NCI-H146 treated with DMSO at 0.1 percent for 48 hours (cell line): Measurements from ENCODE around the gene APLF.
"Not testable (repeated sequence)": the region's sequence is repeated elsewhere in the genome, so short reads cannot be mapped to it uniquely, and the experiment has no call there.

ENCODE experiments used
- DNase-seq: peaks from one replicate; lab custom pipeline; 2025; ENCODE audit not compliant: unreplicated experiment; lab: John Stamatoyannopoulos, UW

APLF gene

DNA sequence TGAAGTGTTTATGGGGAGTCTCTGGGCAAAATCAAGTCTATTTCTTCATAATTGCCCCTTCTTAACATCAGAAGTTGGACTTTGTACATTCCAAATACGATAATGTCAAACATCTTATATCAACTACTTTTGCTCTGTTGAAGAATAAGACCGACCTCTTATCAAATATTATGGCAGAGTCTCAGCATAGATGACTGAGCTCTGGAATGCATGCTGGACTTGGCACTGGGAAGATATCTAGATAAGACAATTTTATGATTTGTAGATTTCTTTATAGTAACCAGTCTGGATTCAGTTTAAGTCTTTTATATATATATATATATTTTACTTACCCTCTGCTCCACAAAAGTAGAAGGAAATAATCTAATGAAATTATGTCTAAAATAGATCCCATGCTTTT is 8.2 kb downstream of the APLF start:
- DNase-seq = no peak

GRCh38 chr2:68476454-68476853 is 9.1 kb downstream of the APLF start:
- DNase-seq = no peak

DNA sequence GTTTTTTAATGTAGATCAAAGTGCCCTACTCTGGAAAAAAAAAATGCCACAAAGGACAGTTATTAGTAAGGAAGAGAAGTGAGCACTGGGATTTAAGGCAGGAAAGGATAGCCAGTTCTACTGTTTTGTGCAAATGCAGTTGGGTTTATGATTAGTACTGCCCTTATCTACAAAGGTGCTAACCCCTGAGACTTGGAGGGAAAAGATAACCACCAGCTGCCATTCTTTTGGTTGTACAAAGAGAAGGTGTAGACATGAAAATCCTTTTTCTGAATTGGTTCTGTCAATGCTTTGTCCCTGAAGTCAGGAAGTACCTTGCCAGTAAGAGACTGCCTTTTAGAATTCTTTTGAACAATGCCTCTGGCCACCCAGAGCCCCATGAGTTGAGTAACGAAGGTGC is 11.3 kb downstream of the APLF start:
- no peak for DNase-seq

DNA sequence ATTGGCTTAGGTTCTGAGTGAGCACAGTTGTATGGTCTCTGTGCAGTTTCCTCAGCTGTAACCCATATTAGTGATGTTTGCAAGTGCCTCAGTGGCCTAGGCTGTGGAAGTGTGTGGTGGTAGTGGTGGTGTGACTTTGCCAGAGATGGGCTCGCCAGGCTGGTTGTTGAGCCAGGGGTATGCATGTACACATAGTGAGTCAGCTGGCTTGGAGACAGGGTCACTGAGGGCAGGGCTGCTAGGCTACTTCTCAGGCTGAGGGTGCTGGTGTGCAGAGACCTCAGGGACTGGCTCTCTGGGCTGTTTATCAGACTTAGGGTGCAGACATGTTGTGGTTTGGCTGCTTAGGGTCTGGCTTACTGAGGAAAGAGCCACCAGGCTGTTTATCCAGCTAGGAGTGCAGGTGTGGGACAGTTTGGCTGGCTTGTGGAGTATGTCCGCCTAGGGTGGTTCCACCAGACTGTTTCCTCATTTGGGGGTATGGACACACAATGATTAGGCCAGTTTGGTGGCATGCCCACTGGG is 15.0 kb downstream of the APLF start:
- DNase-seq = no peak

GRCh38 chr2:68483011-68483410 is 15.6 kb downstream of the APLF start:
- DNase-seq = no peak

- peak; percentile 15 for DNase-seq
Measured at GRCh38 chr2:68487773-68488355, 20.5 kb downstream of the APLF start.

- DNase-seq = not testable (repeated sequence)
Measured at GRCh38 chr2:68488605-68489004, 21.2 kb downstream of the APLF start.

DNA sequence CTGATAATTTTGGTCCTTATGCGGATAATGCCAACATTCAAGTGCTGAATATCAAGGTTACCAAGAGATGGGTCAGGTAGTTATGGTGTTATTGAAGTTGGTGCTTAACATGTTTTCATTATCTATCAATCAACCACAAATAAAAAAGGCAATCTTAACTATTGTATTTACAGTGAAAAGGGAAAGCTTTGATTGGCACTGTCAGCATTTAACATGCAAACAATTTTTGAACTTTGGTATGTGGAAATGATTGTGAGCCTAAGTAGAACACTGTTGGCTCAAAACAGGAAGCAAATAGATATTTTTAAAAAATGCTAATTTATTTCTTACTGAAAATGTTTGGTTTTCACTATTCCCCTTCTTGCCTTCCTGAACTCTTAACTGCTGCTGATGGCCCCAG is 21.9 kb downstream of the APLF start:
- no peak for DNase-seq

DNA sequence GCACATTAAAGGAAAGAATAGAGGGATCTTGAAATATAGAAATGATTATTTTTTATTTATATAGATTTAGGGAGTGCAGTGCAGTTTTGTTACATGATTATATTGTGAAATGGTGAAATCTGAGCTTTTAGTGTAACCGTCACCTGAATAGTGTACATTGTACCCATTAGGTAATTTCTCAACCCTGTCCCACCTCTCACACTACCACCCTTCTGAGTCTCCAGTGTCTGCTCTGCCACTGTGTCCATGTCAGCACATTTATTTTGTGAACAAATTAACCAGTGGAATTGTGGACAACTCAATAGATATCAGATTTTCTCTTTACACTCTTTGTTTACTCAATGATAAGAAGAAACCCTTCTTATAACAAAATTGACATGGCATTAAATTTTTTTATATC is 24.2 kb downstream of the APLF start:
- no peak for DNase-seq

DNA sequence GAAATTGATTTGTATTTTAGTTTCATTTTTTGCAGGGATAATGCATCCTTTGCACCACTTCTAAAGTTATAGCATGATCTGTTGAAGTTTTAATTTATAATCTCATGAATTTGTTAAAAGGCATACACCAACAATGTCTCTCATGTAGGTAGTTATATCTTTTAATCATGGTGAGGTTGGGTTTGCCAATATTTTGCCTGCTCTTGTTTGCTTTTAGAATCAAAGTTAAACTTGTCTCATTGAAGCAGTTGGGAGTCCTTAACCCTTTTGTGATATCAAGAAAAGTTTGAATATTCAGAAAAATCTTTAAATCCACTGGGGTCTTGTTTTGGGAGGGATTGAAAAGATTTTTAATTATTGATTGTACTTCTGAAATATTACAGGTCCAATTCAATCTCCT is 31.7 kb downstream of the APLF start:
- DNase-seq = no peak

- DNase-seq = no peak
Measured at GRCh38 chr2:68500649-68501048, 33.3 kb downstream of the APLF start.

- DNase-seq = no peak
Measured at GRCh38 chr2:68501768-68502167, 34.4 kb downstream of the APLF start.

DNA sequence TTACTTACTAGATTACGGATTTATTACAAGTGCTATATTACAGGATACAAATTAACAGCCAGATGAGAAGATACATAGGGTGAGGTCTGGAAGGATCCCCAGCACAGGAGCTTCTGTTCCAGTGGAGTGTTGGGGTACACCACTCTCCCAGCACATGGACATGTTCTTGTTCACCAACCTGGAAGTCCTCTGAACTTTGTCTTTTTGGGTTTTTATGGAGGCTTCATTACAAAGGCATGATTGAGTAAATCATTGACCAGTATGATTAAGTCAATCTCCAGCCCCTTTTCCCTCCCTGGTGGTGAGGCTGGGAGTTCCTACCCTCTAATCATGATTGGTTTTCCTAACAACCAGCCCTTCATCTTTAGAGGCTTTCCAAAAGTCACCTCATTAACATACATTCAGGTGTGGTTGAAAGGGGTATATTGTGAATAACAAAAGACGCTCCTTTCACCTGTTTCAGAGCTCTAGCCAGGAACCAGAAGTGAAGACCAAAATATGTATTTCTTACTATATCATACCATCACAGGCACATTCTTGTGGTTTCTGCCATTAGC is 38.3 kb downstream of the APLF start:
- no peak for DNase-seq

DNA sequence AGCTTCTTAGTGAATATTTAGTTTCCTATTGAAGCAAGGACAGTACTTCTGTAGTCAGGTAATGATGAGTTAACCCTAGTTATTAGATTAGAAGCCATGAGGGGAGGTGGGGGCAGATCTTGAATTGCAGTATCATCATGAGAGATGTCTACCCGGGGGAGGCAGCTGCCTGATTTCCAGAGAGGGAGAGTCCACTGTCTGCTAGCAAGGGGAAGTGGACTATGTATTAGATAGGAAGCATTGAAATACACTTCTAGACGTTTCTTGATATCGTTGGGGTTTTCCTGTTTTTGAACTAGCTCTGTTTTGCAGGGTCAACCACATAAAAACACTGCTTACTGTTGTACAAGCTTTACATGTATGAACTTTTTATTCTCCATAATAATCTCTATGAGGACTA is 38.8 kb downstream of the APLF start:
- no peak for DNase-seq

DNA sequence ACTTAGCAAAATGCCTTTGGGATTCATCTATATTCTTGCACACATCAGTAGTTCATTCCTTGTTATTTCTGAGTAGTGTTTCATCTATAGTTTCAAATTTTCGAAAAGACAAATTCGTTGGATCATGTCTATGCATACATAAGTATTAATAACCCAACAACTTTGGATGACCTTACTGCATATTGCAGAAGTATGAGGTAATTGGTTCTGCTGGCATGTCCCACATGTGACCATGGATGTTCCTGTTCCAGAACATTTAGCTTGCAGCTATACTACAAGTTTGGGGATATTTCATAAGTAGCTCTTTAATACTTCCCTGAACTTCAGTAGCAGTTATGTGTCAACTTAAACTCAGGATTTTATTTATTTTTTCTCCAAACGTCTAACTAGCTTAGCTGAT is 44.9 kb downstream of the APLF start:
- DNase-seq = no peak

GRCh38 chr2:68512966-68513365 is 45.6 kb downstream of the APLF start:
- DNase-seq = no peak

GRCh38 chr2:68514316-68514929 is 47.0 kb downstream of the APLF start:
- no peak for DNase-seq

GRCh38 chr2:68516051-68516955 is 48.9 kb downstream of the APLF start:
- no peak for DNase-seq

DNA sequence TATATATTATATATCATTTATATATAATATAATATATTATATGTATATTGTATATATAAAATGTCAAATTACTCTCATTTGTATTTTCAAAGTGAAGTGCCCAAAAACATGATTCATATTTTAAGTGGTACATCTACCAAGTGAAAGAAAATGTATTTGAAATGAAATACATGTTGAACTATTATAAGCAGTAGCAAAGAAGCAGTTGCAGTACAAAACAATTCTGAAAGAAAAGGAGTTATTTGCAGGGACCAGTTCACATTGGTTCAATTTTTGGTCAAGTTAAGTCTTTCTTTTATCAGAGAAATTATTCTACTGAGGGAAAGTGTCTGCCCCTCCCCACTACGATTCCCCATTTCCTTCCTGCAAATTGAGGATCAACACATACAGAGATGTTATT is 51.9 kb downstream of the APLF start:
- DNase-seq = no peak

- DNase-seq = no peak
Measured at GRCh38 chr2:68521037-68521436, 53.7 kb downstream of the APLF start.

GRCh38 chr2:68526943-68527342 is 59.6 kb downstream of the APLF start:
- DNase-seq = not testable (repeated sequence)
